Keratinocyte (primary cell): ENCODE results near the gene VAX1. TPM values are rescaled to one million over a fixed set of nuclear protein-coding genes. Genes with fewer than 3 reads are reported as not detected.

Source experiments
- DNase-seq: peaks from one replicate; pipeline ENCODE4 v3.0.0-alpha.2; 2011; ENCODE audit warnings: low read depth, missing footprints, low spot score
- FAIRE-seq: peaks from 2 replicates; lab custom pipeline; 2011; peaks lifted over from hg19 to GRCh38; lab: Jason Lieb, UNC
- H2AFZ ChIP-seq: 2 replicates; pipeline ENCODE4 v1.6.0; 2012; ENCODE audit warnings: low read length, control low read depth, inconsistent platforms; ENCODE audit not compliant: control insufficient read depth
- H3K27ac ChIP-seq: 2 replicates; pipeline ENCODE4 v1.5.1; 2011; ENCODE audit warnings: low read length; ENCODE audit not compliant: control insufficient read depth, insufficient read depth
- H3K27me3 ChIP-seq: 3 replicates; pipeline ENCODE4 v1.6.0; 2011; ENCODE audit warnings: low read length; ENCODE audit not compliant: control insufficient read depth, insufficient read depth; ENCODE audit errors: extremely low read depth
- H3K36me3 ChIP-seq, 2 experiments: 2 replicates in 1 of 2; 3 replicates in 1 of 2; pipeline ENCODE4 v1.5.1; 2011; ENCODE audit warnings: low read length in 2 of 2, mild to moderate bottlenecking in 1 of 2; ENCODE audit not compliant: control insufficient read depth in 2 of 2, insufficient read depth in 2 of 2; ENCODE audit errors: extremely low read depth in 1 of 2
- H3K4me1 ChIP-seq: 3 replicates; pipeline ENCODE4 v1.5.1; 2011; ENCODE audit warnings: low read length; ENCODE audit not compliant: control insufficient read depth, insufficient read depth; ENCODE audit errors: extremely low read depth
- H3K4me2 ChIP-seq: 3 replicates; pipeline ENCODE4 v1.6.0; 2011; ENCODE audit warnings: low read depth, low read length; ENCODE audit not compliant: control insufficient read depth, insufficient read depth; ENCODE audit errors: extremely low read depth
- H3K4me3 ChIP-seq, 3 experiments: fragments of 200-600 bp in 1 of 3; sonication (generic) in 1 of 3; 2 replicates in 2 of 3; 3 replicates in 1 of 3; pipeline ENCODE4 v1.5.1; 2011 to 2016; ENCODE audit warnings: low read length in 3 of 3, mild to moderate bottlenecking in 3 of 3, control low read depth in 2 of 3, inconsistent platforms in 1 of 3, low read depth in 1 of 3, mixed read lengths in 1 of 3, mixed run types in 1 of 3, moderate library complexity in 1 of 3; ENCODE audit not compliant: control insufficient read depth in 2 of 3, insufficient read depth in 2 of 3; ENCODE audit errors: extremely low read depth in 1 of 3
- H3K79me2 ChIP-seq: 2 replicates; pipeline ENCODE4 v1.6.0; 2012; ENCODE audit warnings: low read length; ENCODE audit not compliant: control insufficient read depth, insufficient read depth
- H3K9ac ChIP-seq: 3 replicates; pipeline ENCODE4 v1.6.0; 2011; ENCODE audit warnings: low read length; ENCODE audit not compliant: control insufficient read depth, insufficient read depth; ENCODE audit errors: extremely low read depth
- H3K9me1 ChIP-seq: 3 replicates; pipeline ENCODE4 v1.6.0; 2011; ENCODE audit warnings: low read length; ENCODE audit not compliant: control insufficient read depth, insufficient read depth; ENCODE audit errors: extremely low read depth
- H3K9me3 ChIP-seq: 2 replicates; pipeline ENCODE4 v1.5.1; 2012; ENCODE audit warnings: low read depth, low read length; ENCODE audit not compliant: control insufficient read depth
- H4K20me1 ChIP-seq: 3 replicates; pipeline ENCODE4 v1.6.0; 2011; ENCODE audit warnings: low read length; ENCODE audit not compliant: control insufficient read depth, insufficient read depth; ENCODE audit errors: extremely low read depth
- EZH2 ChIP-seq: IDR thresholded peaks from one replicate; pipeline ENCODE4 v1.6.1; 2012; ENCODE audit warnings: inconsistent platforms, mild to moderate bottlenecking, low read length, moderate library complexity
- dilution Hi-C: fragments of 300-500 bp; cut with MboI; formaldehyde crosslinking; loops from one replicate; pipeline ENCODE4 v1.7.0; 2020; ENCODE audit warnings: low sequenced_read_pairs; ENCODE audit not compliant: extremely low pct_ligation_motif_present
- polyA plus RNA-seq, 5 experiments: library from polyadenylated mRNA; depleted of rRNA in 3 of 5; stranded (reverse) in 3 of 5; stranded (forward) in 1 of 5; unstranded in 1 of 5; fragments of >200 nt; gene quantifications; 1 replicate in 1 of 5; 2 replicates in 3 of 5; 3 replicates in 1 of 5; pipeline versions ENCODE4 v1.2.1 to v1.2.3, GENCODE V29; 2011 to 2012; ENCODE audit warnings: missing spikeins in 2 of 5, low read depth in 1 of 5, low replicate concordance in 1 of 5
- TF ChIP-seq, protein P1 (sequence below), 3 experiments: IDR thresholded peaks in 1 of 3; conservative IDR thresholded peaks in 1 of 3; optimal IDR thresholded peaks in 1 of 3; 2 replicates in 2 of 3; 3 replicates in 1 of 3; pipeline versions ENCODE3 to v1.5.1; 2011; ENCODE audit warnings: low read length in 3 of 3, mild to moderate bottlenecking in 3 of 3, moderate library complexity in 2 of 3, control low read depth in 1 of 3, inconsistent platforms in 1 of 3; ENCODE audit not compliant: insufficient read depth in 2 of 3; ENCODE audit errors: extremely low read depth in 1 of 3

The VAX1 gene
- polyA plus RNA-seq, 1 donor (not counting 4 experiments of a cell fraction or from before 2014, with no cell fraction given), result not detected

DNA sequence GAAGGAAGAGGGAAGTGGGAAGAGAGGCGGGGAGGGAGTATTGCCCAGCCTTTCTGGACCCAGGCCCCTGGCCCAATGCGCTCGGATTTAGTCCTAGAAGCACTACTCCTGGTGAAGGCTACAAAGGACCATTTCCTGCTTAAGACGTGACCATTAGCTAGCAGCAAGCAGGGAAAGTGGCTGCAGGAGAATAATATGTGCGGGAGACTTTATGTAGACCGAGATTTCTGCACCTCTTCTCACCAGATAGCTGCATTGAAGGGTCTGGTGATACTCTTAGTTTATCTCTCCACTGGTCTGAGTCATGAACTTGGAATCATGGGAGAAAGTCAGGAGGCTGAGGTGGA is 3.1 kb downstream of the VAX1 start:
- Histone ChIP-seq H3K9me1 (no peaks in the 10 kb centered on the region), H3K36me3 (no peaks in the 10 kb centered on the region), H3K27me3 (peaks cover 95% of the 10 kb centered on the region), H3K79me2 (no peaks in the 10 kb centered on the region), H3K9me3 (peaks cover 4% of the 10 kb centered on the region), H2AFZ (no peak overlapping the region), H3K4me2 (peak overlapping the region; percentile 27), H3K4me3 (no peak overlapping the region), H4K20me1 (no peaks in the 10 kb centered on the region), H3K27ac (no peak overlapping the region), H3K9ac (no peak overlapping the region), H3K4me1 (peaks cover 2% of the 10 kb centered on the region)
- TF ChIP-seq, protein P1, sequence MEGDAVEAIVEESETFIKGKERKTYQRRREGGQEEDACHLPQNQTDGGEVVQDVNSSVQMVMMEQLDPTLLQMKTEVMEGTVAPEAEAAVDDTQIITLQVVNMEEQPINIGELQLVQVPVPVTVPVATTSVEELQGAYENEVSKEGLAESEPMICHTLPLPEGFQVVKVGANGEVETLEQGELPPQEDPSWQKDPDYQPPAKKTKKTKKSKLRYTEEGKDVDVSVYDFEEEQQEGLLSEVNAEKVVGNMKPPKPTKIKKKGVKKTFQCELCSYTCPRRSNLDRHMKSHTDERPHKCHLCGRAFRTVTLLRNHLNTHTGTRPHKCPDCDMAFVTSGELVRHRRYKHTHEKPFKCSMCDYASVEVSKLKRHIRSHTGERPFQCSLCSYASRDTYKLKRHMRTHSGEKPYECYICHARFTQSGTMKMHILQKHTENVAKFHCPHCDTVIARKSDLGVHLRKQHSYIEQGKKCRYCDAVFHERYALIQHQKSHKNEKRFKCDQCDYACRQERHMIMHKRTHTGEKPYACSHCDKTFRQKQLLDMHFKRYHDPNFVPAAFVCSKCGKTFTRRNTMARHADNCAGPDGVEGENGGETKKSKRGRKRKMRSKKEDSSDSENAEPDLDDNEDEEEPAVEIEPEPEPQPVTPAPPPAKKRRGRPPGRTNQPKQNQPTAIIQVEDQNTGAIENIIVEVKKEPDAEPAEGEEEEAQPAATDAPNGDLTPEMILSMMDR (optimal IDR thresholded peaks at IDR 0.05 in 1 of 3, IDR thresholded peaks at IDR 0.05 in 1 of 3, conservative IDR thresholded peaks at IDR 0.05 in 1 of 3; ENCODE audit: extremely low read depth in 1 of 3, insufficient read depth in 2 of 3, low read length in 3 of 3), result no peak
- no peak for TF ChIP-seq EZH2
- dilution Hi-C loops, result no loop called here
- FAIRE-seq (no peak), DNase-seq (no peak)

- Histone ChIP-seq H3K36me3 (no peaks in the 10 kb centered on the region), H3K9ac (no peak overlapping the region), H3K27me3 (peaks cover 95% of the 10 kb centered on the region), H3K9me1 (no peaks in the 10 kb centered on the region), H3K4me3 (peak overlapping the region in 2 of 3 experiments; percentile 13 to 24), H4K20me1 (no peaks in the 10 kb centered on the region), H3K4me1 (peaks cover 2% of the 10 kb centered on the region), H3K79me2 (no peaks in the 10 kb centered on the region), H3K4me2 (peak overlapping the region; percentile 27), H3K27ac (no peak overlapping the region), H3K9me3 (peaks cover 4% of the 10 kb centered on the region), H2AFZ (peak overlapping the region; percentile 30)
- TF ChIP-seq EZH2, result peak; percentile 55
- TF ChIP-seq, protein P1 (optimal IDR thresholded peaks at IDR 0.05 in 1 of 3, IDR thresholded peaks at IDR 0.05 in 1 of 3, conservative IDR thresholded peaks at IDR 0.05 in 1 of 3; ENCODE audit: extremely low read depth in 1 of 3, insufficient read depth in 2 of 3, low read length in 3 of 3), result peak in 1 of 3 experiments; percentile 5
- FAIRE-seq (no peak), DNase-seq (peak; percentile 21)
- dilution Hi-C loops, result no loop called here
These were observed 3.6 kb downstream of the VAX1 start for GRCh38 chr10:117134306-117135025.
